Epithelial cell of esophagus (primary cell): Measurements from ENCODE around the gene PTPRN2.

ENCODE experiments used
- DNase-seq: peaks from one replicate; pipeline ENCODE4 v3.0.0; 2010; ENCODE audit warnings: low read depth
- H3K4me3 ChIP-seq: 2 replicates; pipeline ENCODE4 v1.5.1; 2011; ENCODE audit warnings: mild to moderate bottlenecking, low read length, control low read depth
- CTCF ChIP-seq: IDR thresholded peaks from 2 replicates; pipeline ENCODE4 v1.5.1; 2011; ENCODE audit warnings: low read depth, mild to moderate bottlenecking, low read length, control low read depth, inconsistent platforms; ENCODE audit not compliant: insufficient read depth; ENCODE audit errors: missing control alignments

PTPRN2 gene

DNA sequence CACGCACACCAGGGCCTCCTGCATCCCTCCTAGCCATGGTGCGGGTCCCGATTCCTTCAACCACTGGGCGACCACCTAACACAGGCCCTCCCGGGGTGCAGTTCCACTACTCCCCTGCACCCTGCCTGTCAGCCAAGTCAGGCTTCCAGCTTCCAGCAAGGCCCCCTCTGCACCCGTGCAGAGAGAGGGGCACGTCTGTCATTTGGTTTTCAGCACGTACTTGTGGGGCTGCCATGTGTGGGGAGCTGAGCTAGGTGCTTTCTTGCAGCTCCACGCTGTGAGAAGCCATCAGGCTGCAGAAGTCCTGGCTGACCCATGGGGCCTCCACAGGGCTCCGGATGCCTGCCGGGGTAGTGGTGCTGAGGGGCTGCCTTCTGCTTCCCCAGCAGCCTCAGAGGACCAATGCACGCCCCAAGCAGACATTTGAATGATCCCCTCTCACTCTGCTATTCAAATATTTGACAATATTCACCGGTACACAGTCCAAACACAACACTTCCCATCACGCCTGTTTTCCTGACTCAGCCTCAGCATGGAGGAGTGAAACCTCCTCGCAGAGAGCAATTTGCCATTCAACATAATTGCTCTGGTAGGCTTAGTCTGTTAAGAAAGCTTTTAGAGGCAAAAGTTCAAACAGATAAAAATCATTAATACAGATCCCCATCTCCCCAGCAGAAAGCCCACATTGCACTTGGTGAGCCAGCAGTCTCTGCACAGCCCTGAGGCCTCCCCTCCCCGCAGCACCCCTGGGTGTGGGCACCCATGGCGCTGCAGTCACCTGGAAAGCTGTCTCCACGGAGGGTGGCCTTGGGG, 449.9 kb downstream of the PTPRN2 start:
- no peak overlapping the region for H3K4me3 ChIP-seq
- no peak for TF ChIP-seq CTCF
- no peak for DNase-seq

DNA sequence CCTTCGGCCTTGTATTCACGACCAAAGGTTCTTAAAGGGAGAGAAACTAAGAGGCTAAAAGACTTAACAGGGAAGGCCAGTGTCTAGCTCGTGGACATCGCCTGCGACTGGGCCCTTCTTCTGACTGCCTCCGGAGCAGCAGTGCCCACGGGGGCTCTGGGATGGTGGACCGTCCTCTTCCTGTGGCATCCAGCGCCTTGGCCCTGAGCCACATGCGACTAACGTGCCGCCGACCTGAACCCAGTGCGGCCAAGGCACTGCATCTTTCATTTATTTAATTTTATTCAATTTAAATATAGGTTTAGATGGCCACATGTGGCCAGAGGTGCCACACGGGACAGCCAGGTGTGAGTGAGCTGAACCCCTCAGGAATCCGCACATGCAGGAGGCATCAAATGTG, 451.7 kb downstream of the PTPRN2 start:
- TF ChIP-seq CTCF: no peak
- no peak for DNase-seq
- no peak overlapping the region for H3K4me3 ChIP-seq

GRCh38 chr7:158134824-158135223, 452.8 kb downstream of the PTPRN2 start:
- no peak overlapping the region for H3K4me3 ChIP-seq
- no peak for DNase-seq
- no peak for TF ChIP-seq CTCF

DNA sequence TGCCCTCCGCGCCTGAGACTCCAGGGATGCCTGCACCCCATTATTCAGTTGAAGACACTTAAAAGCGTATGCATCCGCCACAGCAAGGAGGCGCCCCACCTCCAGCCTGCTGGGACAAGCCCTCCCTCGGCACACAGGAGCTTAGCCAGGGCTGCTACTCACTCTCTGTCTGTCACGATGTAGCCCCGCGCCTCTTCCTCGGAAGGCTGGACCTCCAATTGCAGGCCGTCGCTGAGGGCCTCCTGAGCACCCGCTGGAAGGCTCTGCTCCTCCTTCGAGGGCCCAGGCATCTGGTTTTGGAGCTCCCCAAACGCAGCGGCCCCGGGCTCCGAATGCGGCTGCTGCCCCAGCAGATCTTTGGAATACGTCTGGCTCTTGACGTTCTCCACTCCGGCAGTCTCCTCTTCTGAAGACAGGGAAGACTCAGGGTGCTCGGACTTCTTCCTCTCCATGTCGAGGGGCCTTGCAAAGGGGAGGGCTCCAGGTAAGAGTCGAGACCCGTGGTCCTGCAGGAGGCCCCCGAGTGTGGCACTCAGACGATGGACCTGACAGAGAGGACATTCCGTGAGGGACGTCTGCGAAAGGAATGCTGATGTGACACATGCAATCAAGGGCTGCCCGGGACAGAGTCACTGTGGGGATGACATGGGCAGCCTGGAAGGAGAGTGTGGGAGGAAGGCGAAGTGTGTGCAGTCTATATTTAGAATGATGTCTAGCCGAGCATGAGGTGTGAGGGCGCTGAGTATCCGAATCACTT, 453.9 kb downstream of the PTPRN2 start:
- no peak overlapping the region for H3K4me3 ChIP-seq
- TF ChIP-seq CTCF: no peak
- no peak for DNase-seq

- no peak for TF ChIP-seq CTCF
- H3K4me3 ChIP-seq: no peak overlapping the region
- DNase-seq: no peak
These were observed 454.6 kb downstream of the PTPRN2 start for GRCh38 chr7:158133057-158133456.

DNA sequence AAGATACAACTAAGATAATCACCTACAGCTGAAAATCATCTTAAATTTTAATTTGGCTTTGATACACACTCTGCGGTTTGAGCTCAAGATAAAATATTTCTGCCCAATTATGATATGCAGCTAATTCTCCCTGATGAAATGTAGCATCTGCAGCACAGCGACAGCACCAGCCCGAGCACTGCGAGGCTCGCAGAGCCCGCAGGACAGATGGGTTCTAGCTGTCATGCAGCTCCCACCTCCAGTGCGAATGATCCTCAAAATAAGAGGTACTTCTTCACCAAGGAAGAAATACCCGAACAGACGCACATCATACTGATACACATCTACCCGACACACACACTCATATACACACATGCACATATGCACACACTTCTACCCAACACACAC, 457.6 kb downstream of the PTPRN2 start:
- DNase-seq: no peak
- no peak overlapping the region for H3K4me3 ChIP-seq
- no peak for TF ChIP-seq CTCF
